ENCODE data around the gene E4F1. TPM values are rescaled to one million over a fixed set of nuclear protein-coding genes. Genes with fewer than 3 reads are reported as not detected.

The E4F1 gene
- total and polyA plus RNA-seq, 10 of the 15 experiments (the other 5 are each of a cell fraction or from before 2014, with no cell fraction given), result 0.23 to 36.5 (median 14.5) TPM

DNA sequence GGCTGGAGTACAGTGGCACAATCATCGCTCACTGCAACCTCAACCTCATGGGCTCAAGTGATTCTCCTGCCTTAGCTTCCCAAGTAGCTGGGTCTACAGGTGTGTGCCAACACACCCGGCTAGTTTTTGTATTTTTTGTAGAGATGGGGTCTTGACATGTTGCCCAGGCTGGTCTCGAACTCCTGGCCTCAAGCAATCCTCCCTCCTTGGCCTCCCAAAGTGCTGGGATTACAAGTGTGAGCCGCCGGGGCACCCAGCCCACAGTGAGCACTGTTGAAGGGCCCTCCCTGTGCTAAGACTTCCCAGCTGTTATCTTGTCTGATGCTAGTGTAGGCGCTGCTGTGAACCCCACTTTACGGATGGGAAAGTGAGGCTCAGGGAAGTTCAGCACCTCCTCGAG lies 35.0 kb upstream of the E4F1 start:
- no TSS peak for BruUV-seq (replicated peaks)
- no peaks in the 10 kb centered on the region for H4K20me1 ChIP-seq (ENCODE audit: control insufficient read depth, insufficient read depth)
- intact Hi-C loops (cut with micrococcal nuclease; ENCODE audit: unreplicated experiment) (no loop called here), in situ Hi-C loops (cut with MboI) (no loop called here)
- CTCF ChIA-PET, result interaction anchor here (0.6 kb wide), 1 partner anchor 27 kb away, joined by 3 read pairs; no protein-coding TSS in a partner anchor
- H2AFZ ChIP-seq (ENCODE audit: control insufficient read depth, low read depth, low read length), result no peak overlapping the region
- ATAC-seq, result no peak
- no peak overlapping the region for H3K4me3 ChIP-seq
- no peak overlapping the region for H3K9ac ChIP-seq (ENCODE audit: control insufficient read depth, insufficient read depth, low read length)
- no peak overlapping the region for H3K27ac ChIP-seq (ENCODE audit: control insufficient read depth, insufficient read depth)
- POLR2A ChIA-PET, result no interaction called here
- H3K79me2 ChIP-seq (ENCODE audit: control insufficient read depth, insufficient read depth, low read length), result no peaks in the 10 kb centered on the region
- SMC1A ChIA-PET (ENCODE audit: uncharacterized antibody, unreplicated experiment), result no interaction called here
- no peaks in the 10 kb centered on the region for H3K9me3 ChIP-seq (replicated peaks; ENCODE audit: control insufficient read depth, insufficient read depth, low read length)
- no peaks in the 10 kb centered on the region for H3K4me1 ChIP-seq (ENCODE audit: control insufficient read depth, insufficient read depth, low read length)
- FAIRE-seq, result no peak
- H3K4me2 ChIP-seq (ENCODE audit: control insufficient read depth, insufficient read depth), result no peak overlapping the region
- no peaks in the 10 kb centered on the region for H3K27me3 ChIP-seq (replicated peaks in 1 of 2; ENCODE audit: control insufficient read depth in 2 of 2, insufficient read depth in 2 of 2, low read length in 1 of 2)
- H3K36me3 ChIP-seq (ENCODE audit: control insufficient read depth in 2 of 2, insufficient read depth in 2 of 2, low read length in 1 of 2), result no peaks in the 10 kb centered on the region
- WGBS (ENCODE audit: insufficient coverage, insufficient replicate concordance, low lambda C conversion rate, missing lambda C conversion rate), result 51% methylated on average over 8 of the region's 8 CpGs
- RAD21 ChIA-PET (ENCODE audit: unreplicated experiment), result interaction anchor here (0.6 to 0.7 kb wide), 2 partner anchors 48 to 128 kb away, joined by 3 read pairs; no protein-coding TSS in a partner anchor
- DNase-seq (ENCODE audit: low read depth, low spot score), result no peak
- no peak for TF ChIP-seq EZH2 (IDR thresholded peaks at IDR 0.05; ENCODE audit: borderline replicate concordance, control insufficient read depth, low read depth, low read length)
- TF ChIP-seq MEF2A (IDR thresholded peaks at IDR 0.05; ENCODE audit: insufficient read depth, low read depth, low read length), result no peak
- no peak for TF ChIP-seq FOXM1 (IDR thresholded peaks at IDR 0.05; ENCODE audit: low read depth, low read length)
- TF ChIP-seq, protein P1, sequence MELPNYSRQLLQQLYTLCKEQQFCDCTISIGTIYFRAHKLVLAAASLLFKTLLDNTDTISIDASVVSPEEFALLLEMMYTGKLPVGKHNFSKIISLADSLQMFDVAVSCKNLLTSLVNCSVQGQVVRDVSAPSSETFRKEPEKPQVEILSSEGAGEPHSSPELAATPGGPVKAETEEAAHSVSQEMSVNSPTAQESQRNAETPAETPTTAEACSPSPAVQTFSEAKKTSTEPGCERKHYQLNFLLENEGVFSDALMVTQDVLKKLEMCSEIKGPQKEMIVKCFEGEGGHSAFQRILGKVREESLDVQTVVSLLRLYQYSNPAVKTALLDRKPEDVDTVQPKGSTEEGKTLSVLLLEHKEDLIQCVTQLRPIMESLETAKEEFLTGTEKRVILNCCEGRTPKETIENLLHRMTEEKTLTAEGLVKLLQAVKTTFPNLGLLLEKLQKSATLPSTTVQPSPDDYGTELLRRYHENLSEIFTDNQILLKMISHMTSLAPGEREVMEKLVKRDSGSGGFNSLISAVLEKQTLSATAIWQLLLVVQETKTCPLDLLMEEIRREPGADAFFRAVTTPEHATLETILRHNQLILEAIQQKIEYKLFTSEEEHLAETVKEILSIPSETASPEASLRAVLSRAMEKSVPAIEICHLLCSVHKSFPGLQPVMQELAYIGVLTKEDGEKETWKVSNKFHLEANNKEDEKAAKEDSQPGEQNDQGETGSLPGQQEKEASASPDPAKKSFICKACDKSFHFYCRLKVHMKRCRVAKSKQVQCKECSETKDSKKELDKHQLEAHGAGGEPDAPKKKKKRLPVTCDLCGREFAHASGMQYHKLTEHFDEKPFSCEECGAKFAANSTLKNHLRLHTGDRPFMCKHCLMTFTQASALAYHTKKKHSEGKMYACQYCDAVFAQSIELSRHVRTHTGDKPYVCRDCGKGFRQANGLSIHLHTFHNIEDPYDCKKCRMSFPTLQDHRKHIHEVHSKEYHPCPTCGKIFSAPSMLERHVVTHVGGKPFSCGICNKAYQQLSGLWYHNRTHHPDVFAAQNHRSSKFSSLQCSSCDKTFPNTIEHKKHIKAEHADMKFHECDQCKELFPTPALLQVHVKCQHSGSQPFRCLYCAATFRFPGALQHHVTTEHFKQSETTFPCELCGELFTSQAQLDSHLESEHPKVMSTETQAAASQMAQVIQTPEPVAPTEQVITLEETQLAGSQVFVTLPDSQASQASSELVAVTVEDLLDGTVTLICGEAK (IDR thresholded peaks at IDR 0.05; ENCODE audit: borderline replicate concordance), result no peak
- TF ChIP-seq, protein P2, sequence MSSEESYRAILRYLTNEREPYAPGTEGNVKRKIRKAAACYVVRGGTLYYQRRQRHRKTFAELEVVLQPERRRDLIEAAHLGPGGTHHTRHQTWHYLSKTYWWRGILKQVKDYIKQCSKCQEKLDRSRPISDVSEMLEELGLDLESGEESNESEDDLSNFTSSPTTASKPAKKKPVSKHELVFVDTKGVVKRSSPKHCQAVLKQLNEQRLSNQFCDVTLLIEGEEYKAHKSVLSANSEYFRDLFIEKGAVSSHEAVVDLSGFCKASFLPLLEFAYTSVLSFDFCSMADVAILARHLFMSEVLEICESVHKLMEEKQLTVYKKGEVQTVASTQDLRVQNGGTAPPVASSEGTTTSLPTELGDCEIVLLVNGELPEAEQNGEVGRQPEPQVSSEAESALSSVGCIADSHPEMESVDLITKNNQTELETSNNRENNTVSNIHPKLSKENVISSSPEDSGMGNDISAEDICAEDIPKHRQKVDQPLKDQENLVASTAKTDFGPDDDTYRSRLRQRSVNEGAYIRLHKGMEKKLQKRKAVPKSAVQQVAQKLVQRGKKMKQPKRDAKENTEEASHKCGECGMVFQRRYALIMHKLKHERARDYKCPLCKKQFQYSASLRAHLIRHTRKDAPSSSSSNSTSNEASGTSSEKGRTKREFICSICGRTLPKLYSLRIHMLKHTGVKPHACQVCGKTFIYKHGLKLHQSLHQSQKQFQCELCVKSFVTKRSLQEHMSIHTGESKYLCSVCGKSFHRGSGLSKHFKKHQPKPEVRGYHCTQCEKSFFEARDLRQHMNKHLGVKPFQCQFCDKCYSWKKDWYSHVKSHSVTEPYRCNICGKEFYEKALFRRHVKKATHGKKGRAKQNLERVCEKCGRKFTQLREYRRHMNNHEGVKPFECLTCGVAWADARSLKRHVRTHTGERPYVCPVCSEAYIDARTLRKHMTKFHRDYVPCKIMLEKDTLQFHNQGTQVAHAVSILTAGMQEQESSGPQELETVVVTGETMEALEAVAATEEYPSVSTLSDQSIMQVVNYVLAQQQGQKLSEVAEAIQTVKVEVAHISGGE (CRISPR knock-in tag; IDR thresholded peaks at IDR 0.05), result no peak
- TF ChIP-seq ZNF24 (IDR thresholded peaks at IDR 0.05), result no peak
- no peak for TF ChIP-seq JUNB (IDR thresholded peaks at IDR 0.05)
- TF ChIP-seq, protein P3, sequence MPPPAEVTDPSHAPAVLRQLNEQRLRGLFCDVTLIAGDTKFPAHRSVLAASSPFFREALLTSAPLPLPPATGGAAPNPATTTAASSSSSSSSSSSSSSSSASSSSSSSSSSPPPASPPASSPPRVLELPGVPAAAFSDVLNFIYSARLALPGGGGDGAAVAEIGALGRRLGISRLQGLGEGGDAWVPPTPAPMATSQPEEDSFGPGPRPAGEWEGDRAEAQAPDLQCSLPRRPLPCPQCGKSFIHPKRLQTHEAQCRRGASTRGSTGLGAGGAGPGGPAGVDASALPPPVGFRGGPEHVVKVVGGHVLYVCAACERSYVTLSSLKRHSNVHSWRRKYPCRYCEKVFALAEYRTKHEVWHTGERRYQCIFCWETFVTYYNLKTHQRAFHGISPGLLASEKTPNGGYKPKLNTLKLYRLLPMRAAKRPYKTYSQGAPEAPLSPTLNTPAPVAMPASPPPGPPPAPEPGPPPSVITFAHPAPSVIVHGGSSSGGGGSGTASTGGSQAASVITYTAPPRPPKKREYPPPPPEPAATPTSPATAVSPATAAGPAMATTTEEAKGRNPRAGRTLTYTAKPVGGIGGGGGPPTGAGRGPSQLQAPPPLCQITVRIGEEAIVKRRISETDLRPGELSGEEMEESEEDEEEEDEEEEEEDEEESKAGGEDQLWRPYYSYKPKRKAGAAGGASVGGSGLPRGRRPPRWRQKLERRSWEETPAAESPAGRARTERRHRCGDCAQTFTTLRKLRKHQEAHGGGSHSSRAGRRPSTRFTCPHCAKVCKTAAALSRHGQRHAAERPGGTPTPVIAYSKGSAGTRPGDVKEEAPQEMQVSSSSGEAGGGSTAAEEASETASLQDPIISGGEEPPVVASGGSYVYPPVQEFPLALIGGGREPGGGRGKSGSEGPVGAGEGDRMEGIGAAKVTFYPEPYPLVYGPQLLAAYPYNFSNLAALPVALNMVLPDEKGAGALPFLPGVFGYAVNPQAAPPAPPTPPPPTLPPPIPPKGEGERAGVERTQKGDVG (CRISPR knock-in tag; IDR thresholded peaks at IDR 0.05), result no peak
- TF ChIP-seq POLR2AphosphoS5 (IDR thresholded peaks at IDR 0.05; ENCODE audit: low read length), result no peak
- no peak for TF ChIP-seq HDGF (IDR thresholded peaks at IDR 0.05)
- no peak for TF ChIP-seq ZNF384 (IDR thresholded peaks at IDR 0.05; ENCODE audit: borderline replicate concordance, low read depth, low read length)
